ENCODE data around the gene FZR1. TPM values are rescaled to one million over a fixed set of nuclear protein-coding genes. Genes with fewer than 3 reads are reported as not detected.

FZR1 gene
- total RNA-seq, 1 experiment from 2014 or later, result 87.4 TPM

DNA sequence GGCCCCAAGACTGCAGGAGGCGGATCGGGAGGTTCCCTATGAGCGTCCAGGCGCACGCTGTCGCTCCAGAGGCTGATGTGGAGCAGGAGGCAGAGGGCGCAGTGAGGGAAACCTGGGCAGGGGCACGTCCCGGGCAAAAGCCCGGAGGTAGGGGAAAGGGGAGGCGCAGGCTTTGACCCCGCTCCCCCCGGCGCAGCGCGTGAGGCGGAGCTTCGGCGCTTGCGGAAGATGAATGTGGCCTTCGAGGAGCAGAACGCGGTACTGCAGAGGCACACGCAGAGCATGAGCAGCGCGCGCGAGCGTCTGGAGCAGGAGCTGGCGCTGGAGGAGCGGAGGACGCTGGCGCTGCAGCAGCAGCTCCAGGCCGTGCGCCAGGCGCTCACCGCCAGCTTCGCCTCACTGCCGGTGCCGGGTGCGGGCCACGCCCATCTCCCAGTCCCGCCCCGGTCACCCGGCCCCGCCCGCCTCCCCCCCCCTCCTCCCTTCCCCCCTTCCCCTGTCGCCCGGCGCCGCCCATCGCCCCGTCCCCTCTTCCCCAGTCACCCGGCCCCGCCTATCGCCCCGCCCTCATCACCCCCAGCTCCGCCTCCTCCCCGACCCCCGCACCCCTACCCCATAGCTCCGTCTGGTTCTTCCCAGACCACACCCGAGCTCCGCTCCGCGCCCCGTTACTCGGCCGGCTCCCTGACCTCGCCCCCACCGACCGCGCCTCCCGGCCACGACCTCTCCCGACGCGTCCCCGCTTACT lies 70.8 kb downstream of the FZR1 start:
- no TSS peak for BruUV-seq (replicated peaks)
- ChIA-PET POLR2A (ENCODE audit: low non-redundant PET) (interaction anchor here (0.5 to 0.6 kb wide), 2 partner anchors 23 to 708 kb away, joined by 4 to 10 read pairs; no protein-coding TSS in a partner anchor), CTCF (no interaction called here)
- TF ChIP-seq EZH2 (IDR thresholded peaks at IDR 0.05; ENCODE audit: borderline replicate concordance, low read depth, low read length, poor library complexity, severe bottlenecking) (no peak), CTCF (conservative IDR thresholded peaks at IDR 0.05; ENCODE audit: low read depth, low read length) (no peak)
- peak; percentile 87 for DNase-seq (ENCODE audit: low spot score)
- H3K27ac ChIP-seq (ENCODE audit: low read depth, low read length, poor library complexity, severe bottlenecking), result peak overlapping the region; percentile 54
- H3K36me3 ChIP-seq (ENCODE audit: insufficient read depth, low read length, poor library complexity, severe bottlenecking), result peaks cover 15% of the 10 kb centered on the region
- intact Hi-C loops (cut with micrococcal nuclease; ENCODE audit: unreplicated experiment), result no loop called here
- H3K27me3 ChIP-seq (replicated peaks; ENCODE audit: insufficient read depth, low read depth, low read length, poor library complexity), result no peaks in the 10 kb centered on the region
- H3K4me1 ChIP-seq (ENCODE audit: insufficient read depth, low read length, poor library complexity, severe bottlenecking), result peaks cover 16% of the 10 kb centered on the region
- no peaks in the 10 kb centered on the region for H3K9me3 ChIP-seq (ENCODE audit: low read depth, low read length, poor library complexity, severe bottlenecking)
- peak overlapping the region; percentile 23 for H3K4me3 ChIP-seq (ENCODE audit: low read depth, low read length, poor library complexity, severe bottlenecking)

DNA sequence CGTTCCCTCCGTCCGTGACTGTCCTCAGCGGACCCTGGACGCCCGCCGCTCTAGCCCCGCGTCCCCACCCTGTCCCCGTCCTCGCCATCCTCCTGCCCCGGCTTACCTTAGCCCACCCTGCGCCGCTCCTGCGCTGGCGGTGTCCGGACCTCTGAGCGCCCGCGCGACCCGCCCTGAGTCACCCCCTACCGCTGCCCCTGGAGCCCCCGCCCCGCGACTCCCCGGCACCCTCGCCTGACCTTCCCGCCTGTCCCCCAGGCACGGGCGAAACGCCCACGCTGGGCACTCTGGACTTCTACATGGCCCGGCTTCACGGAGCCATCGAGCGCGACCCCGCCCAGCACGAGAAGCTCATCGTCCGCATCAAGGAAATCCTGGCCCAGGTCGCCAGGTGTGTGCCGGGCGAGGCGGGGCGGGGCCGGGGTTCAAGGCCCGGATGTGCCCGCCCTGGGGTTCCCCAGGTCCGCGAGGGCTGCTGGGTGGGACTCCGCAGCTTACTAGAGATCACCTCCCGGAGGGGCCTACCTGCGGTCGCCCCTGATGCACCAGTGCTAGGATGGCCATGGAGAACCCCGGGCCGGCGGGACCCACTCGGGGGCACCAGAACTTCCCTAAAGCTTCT lies 71.7 kb downstream of the FZR1 start:
- POLR2A ChIA-PET (ENCODE audit: low non-redundant PET), result no interaction called here
- H3K27ac ChIP-seq (ENCODE audit: low read depth, low read length, poor library complexity, severe bottlenecking), result no peak overlapping the region
- TF ChIP-seq CTCF (conservative IDR thresholded peaks at IDR 0.05; ENCODE audit: low read depth, low read length) (no peak), EZH2 (IDR thresholded peaks at IDR 0.05; ENCODE audit: borderline replicate concordance, low read depth, low read length, poor library complexity, severe bottlenecking) (no peak)
- no peaks in the 10 kb centered on the region for H3K9me3 ChIP-seq (ENCODE audit: low read depth, low read length, poor library complexity, severe bottlenecking)
- DNase-seq (ENCODE audit: low spot score), result no peak
- intact Hi-C loops (cut with micrococcal nuclease; ENCODE audit: unreplicated experiment), result no loop called here
- CTCF ChIA-PET, result no interaction called here
- H3K4me3 ChIP-seq (ENCODE audit: low read depth, low read length, poor library complexity, severe bottlenecking), result no peak overlapping the region
- BruUV-seq (replicated peaks), result no TSS peak
- peaks cover 16% of the 10 kb centered on the region for H3K4me1 ChIP-seq (ENCODE audit: insufficient read depth, low read length, poor library complexity, severe bottlenecking)
- H3K27me3 ChIP-seq (replicated peaks; ENCODE audit: insufficient read depth, low read depth, low read length, poor library complexity), result no peaks in the 10 kb centered on the region
- peaks cover 15% of the 10 kb centered on the region for H3K36me3 ChIP-seq (ENCODE audit: insufficient read depth, low read length, poor library complexity, severe bottlenecking)

GRCh38 chr19:3578390-3578789 lies 72.3 kb downstream of the FZR1 start:
- TSS peak; percentile 54 for BruUV-seq (replicated peaks)
- DNase-seq (ENCODE audit: low spot score), result no peak

More at GRCh38 chr19:3578390-3578789, 72.3 kb downstream of the FZR1 start:
- CTCF ChIA-PET, result interaction anchor here (0.6 kb wide), 1 partner anchor 154 kb away, joined by 3 read pairs; no protein-coding TSS in a partner anchor
- POLR2A ChIA-PET (ENCODE audit: low non-redundant PET), result no interaction called here
- TF ChIP-seq CTCF (conservative IDR thresholded peaks at IDR 0.05; ENCODE audit: low read depth, low read length), result no peak
- no peak for TF ChIP-seq EZH2 (IDR thresholded peaks at IDR 0.05; ENCODE audit: borderline replicate concordance, low read depth, low read length, poor library complexity, severe bottlenecking)
- peaks cover 16% of the 10 kb centered on the region for H3K4me1 ChIP-seq (ENCODE audit: insufficient read depth, low read length, poor library complexity, severe bottlenecking)
- no peak overlapping the region for H3K27ac ChIP-seq (ENCODE audit: low read depth, low read length, poor library complexity, severe bottlenecking)
- H3K4me3 ChIP-seq (ENCODE audit: low read depth, low read length, poor library complexity, severe bottlenecking), result no peak overlapping the region
- H3K27me3 ChIP-seq (replicated peaks; ENCODE audit: insufficient read depth, low read depth, low read length, poor library complexity), result no peaks in the 10 kb centered on the region
- H3K36me3 ChIP-seq (ENCODE audit: insufficient read depth, low read length, poor library complexity, severe bottlenecking), result peaks cover 15% of the 10 kb centered on the region
- H3K9me3 ChIP-seq (ENCODE audit: low read depth, low read length, poor library complexity, severe bottlenecking), result no peaks in the 10 kb centered on the region
- intact Hi-C loops (cut with micrococcal nuclease; ENCODE audit: unreplicated experiment), result no loop called here

Measured in A673 (cell line).